Memory B cell (primary cell): ENCODE data around the gene CSH1.
A peak's percentile ranks its signal among the peaks of the same experiment; 100 is the strongest.
"Not testable (repeated sequence)": the region's sequence is repeated elsewhere in the genome, so short reads cannot be mapped to it uniquely, and the experiment has no call there.

ENCODE experiments used
- ATAC-seq: fragments of 150-1000 bp; cut with Tn5 transposase; 2 replicates; pipeline ENCODE4 v1.10.0; 2021; ENCODE audit warnings: low read depth, mild to moderate bottlenecking, moderate library complexity
- DNase-seq, 2 donors: peaks; one replicate each; pipeline ENCODE4 v3.0.0; 2022; ENCODE audit warnings: low spot score in 2 of 2
- H3K27ac Mint-ChIP-seq: one replicate; pipeline ENCODE4 v1.8.0; 2022; ENCODE audit warnings: mild to moderate bottlenecking, moderate library complexity, mixed read lengths
- H3K27me3 Mint-ChIP-seq: one replicate; pipeline ENCODE4 v1.8.0; 2022; ENCODE audit warnings: mixed read lengths
- H3K36me3 Mint-ChIP-seq: one replicate; pipeline ENCODE4 v1.8.0; 2022; ENCODE audit warnings: mild to moderate bottlenecking, mixed read lengths
- H3K4me1 Mint-ChIP-seq: one replicate; pipeline ENCODE4 v1.8.0; 2022; ENCODE audit warnings: mixed read lengths
- H3K4me3 Mint-ChIP-seq: one replicate; pipeline ENCODE4 v1.8.0; 2022; ENCODE audit warnings: mild to moderate bottlenecking, moderate library complexity, mixed read lengths
- H3K9me3 Mint-ChIP-seq: one replicate; pipeline ENCODE4 v1.8.0; 2022; ENCODE audit warnings: mixed read lengths

Gene CSH1

GRCh38 chr17:63919311-63919723 is 22.9 kb upstream of the CSH1 start:
- H3K4me1 Mint-ChIP-seq: peaks cover 42% of the 10 kb centered on the region
- H3K36me3 Mint-ChIP-seq: no peaks in the 10 kb centered on the region
- H3K9me3 Mint-ChIP-seq: no peaks in the 10 kb centered on the region
- ATAC-seq (peak; percentile 55), DNase-seq (peak; percentile 84 to 88)
- H3K4me3 Mint-ChIP-seq: peak overlapping the region; percentile 75
- H3K27me3 Mint-ChIP-seq: no peaks in the 10 kb centered on the region
- peak overlapping the region; percentile 9 for H3K27ac Mint-ChIP-seq

- not testable (repeated sequence) for ATAC-seq, DNase-seq, H3K36me3 Mint-ChIP-seq, H3K27me3 Mint-ChIP-seq, H3K9me3 Mint-ChIP-seq
- peak within 1 kb of the TSS; percentile 75 for H3K4me3 Mint-ChIP-seq
- peaks cover 40% of the 10 kb centered on the region for H3K4me1 Mint-ChIP-seq
- peak within 1 kb of the TSS; percentile 9 for H3K27ac Mint-ChIP-seq
Observed at GRCh38 chr17:63918789-63919305, 22.5 kb upstream of the CSH1 start, which contains the start of gene GH1. GH1 (minus strand) TSS chr17:63918839; CDS start chr17:63918776, 63 bp downstream.

- Mint-ChIP-seq H3K4me3 (no peak overlapping the region), H3K27me3 (no peaks in the 10 kb centered on the region), H3K27ac (no peak overlapping the region), H3K4me1 (peaks cover 37% of the 10 kb centered on the region), H3K36me3 (no peaks in the 10 kb centered on the region), H3K9me3 (no peaks in the 10 kb centered on the region)
- DNase-seq (no peak), ATAC-seq (no peak)
Observed at GRCh38 chr17:63918305-63918704, 21.9 kb upstream of the CSH1 start.

GRCh38 chr17:63917646-63918045 is 21.3 kb upstream of the CSH1 start:
- DNase-seq: no peak
- Mint-ChIP-seq H3K4me3 (no peak overlapping the region), H3K4me1 (peaks cover 36% of the 10 kb centered on the region)

GRCh38 chr17:63917206-63917605 is 20.8 kb upstream of the CSH1 start:
- not testable (repeated sequence) for H3K27ac Mint-ChIP-seq, DNase-seq, H3K9me3 Mint-ChIP-seq, H3K36me3 Mint-ChIP-seq, ATAC-seq, H3K27me3 Mint-ChIP-seq, H3K4me3 Mint-ChIP-seq
- H3K4me1 Mint-ChIP-seq: peaks cover 33% of the 10 kb centered on the region

More at GRCh38 chr17:63917646-63918045, 21.3 kb upstream of the CSH1 start:
- no peaks in the 10 kb centered on the region for H3K27me3 Mint-ChIP-seq
- no peaks in the 10 kb centered on the region for H3K36me3 Mint-ChIP-seq
- no peak overlapping the region for H3K27ac Mint-ChIP-seq
- no peak for ATAC-seq
- H3K9me3 Mint-ChIP-seq: no peaks in the 10 kb centered on the region

- Mint-ChIP-seq H3K36me3 (no peaks in the 10 kb centered on the region), H3K27ac (peak overlapping the region; percentile 31), H3K4me1 (peaks cover 33% of the 10 kb centered on the region), H3K9me3 (no peaks in the 10 kb centered on the region), H3K27me3 (no peaks in the 10 kb centered on the region), H3K4me3 (no peak overlapping the region)
- DNase-seq (no peak), ATAC-seq (no peak)
Observed at GRCh38 chr17:63916566-63917185, 20.3 kb upstream of the CSH1 start.

GRCh38 chr17:63915753-63916152 is 19.4 kb upstream of the CSH1 start:
- H3K27me3 Mint-ChIP-seq, H3K9me3 Mint-ChIP-seq, DNase-seq, H3K36me3 Mint-ChIP-seq: not testable (repeated sequence)
- H3K27ac Mint-ChIP-seq: peak overlapping the region; percentile 31
- peaks cover 36% of the 10 kb centered on the region for H3K4me1 Mint-ChIP-seq
- H3K4me3 Mint-ChIP-seq: peak overlapping the region; percentile 77
- ATAC-seq: peak; percentile 67

- ATAC-seq (no peak), DNase-seq (no peak)
- Mint-ChIP-seq H3K9me3 (no peaks in the 10 kb centered on the region), H3K27ac (no peak overlapping the region), H3K4me3 (no peak overlapping the region), H3K27me3 (peaks cover 4% of the 10 kb centered on the region), H3K36me3 (no peaks in the 10 kb centered on the region), H3K4me1 (peaks cover 28% of the 10 kb centered on the region)
Observed at GRCh38 chr17:63914471-63914870, 18.1 kb upstream of the CSH1 start.

- DNase-seq (peak; percentile 76 to 80), ATAC-seq (peak; percentile 54)
- Mint-ChIP-seq H3K4me1 (peaks cover 23% of the 10 kb centered on the region), H3K9me3 (no peaks in the 10 kb centered on the region), H3K27ac (no peak overlapping the region), H3K4me3 (no peak overlapping the region), H3K27me3 (peaks cover 4% of the 10 kb centered on the region), H3K36me3 (no peaks in the 10 kb centered on the region)
Observed at GRCh38 chr17:63911657-63912100, 15.3 kb upstream of the CSH1 start.

GRCh38 chr17:63911041-63911635 is 14.8 kb upstream of the CSH1 start, which contains the start of gene CSHL1:
CSHL1 (minus strand) TSS chr17:63911258; CDS start chr17:63911196, 62 bp downstream.
- Mint-ChIP-seq H3K4me3 (no peak within 1 kb of the TSS), H3K4me1 (peaks cover 18% of the 10 kb centered on the region), H3K9me3 (no peaks in the 10 kb centered on the region), H3K36me3 (no peaks in the 10 kb centered on the region), H3K27ac (no peak within 1 kb of the TSS), H3K27me3 (peaks cover 4% of the 10 kb centered on the region)
- ATAC-seq (no peak), DNase-seq (no peak)

GRCh38 chr17:63910096-63910495 is 13.7 kb upstream of the CSH1 start:
- no peak for DNase-seq
- no peaks in the 10 kb centered on the region for H3K36me3 Mint-ChIP-seq
- no peak for ATAC-seq

GRCh38 chr17:63909586-63909985 is 13.2 kb upstream of the CSH1 start:
- not testable (repeated sequence) for H3K27me3 Mint-ChIP-seq, H3K27ac Mint-ChIP-seq, DNase-seq, H3K36me3 Mint-ChIP-seq, H3K4me1 Mint-ChIP-seq, H3K4me3 Mint-ChIP-seq, ATAC-seq, H3K9me3 Mint-ChIP-seq

More at GRCh38 chr17:63910096-63910495, 13.7 kb upstream of the CSH1 start:
- peaks cover 4% of the 10 kb centered on the region for H3K27me3 Mint-ChIP-seq
- no peak overlapping the region for H3K27ac Mint-ChIP-seq
- no peak overlapping the region for H3K4me3 Mint-ChIP-seq
- peaks cover 10% of the 10 kb centered on the region for H3K4me1 Mint-ChIP-seq
- no peaks in the 10 kb centered on the region for H3K9me3 Mint-ChIP-seq

GRCh38 chr17:63907161-63907778 is 10.9 kb upstream of the CSH1 start:
- H3K9me3 Mint-ChIP-seq, H3K4me1 Mint-ChIP-seq, H3K27ac Mint-ChIP-seq, DNase-seq, H3K27me3 Mint-ChIP-seq, H3K4me3 Mint-ChIP-seq, H3K36me3 Mint-ChIP-seq: not testable (repeated sequence)
- peak; percentile 37 for ATAC-seq

- not testable (repeated sequence) for ATAC-seq, H3K27ac Mint-ChIP-seq, H3K4me1 Mint-ChIP-seq, H3K27me3 Mint-ChIP-seq, H3K9me3 Mint-ChIP-seq, H3K4me3 Mint-ChIP-seq, H3K36me3 Mint-ChIP-seq, DNase-seq
Observed at GRCh38 chr17:63904796-63905195, 8.4 kb upstream of the CSH1 start.
